Right lobe of liver (tissue), 4 donors: ENCODE measurements around the gene ING1.

Experiments used
- POLR2A ChIP-seq: fragments of 450-650 bp; IDR thresholded peaks from one replicate; pipeline ENCODE4 v1.6.1; 2017; ENCODE audit warnings: antibody characterized with exemption, mild to moderate bottlenecking
- TF ChIP-seq, protein P1 (sequence below), 4 donors: fragments of 200-600 bp in 3 of 4; fragments of 450-650 bp in 1 of 4; IDR thresholded peaks; one replicate each; pipeline versions ENCODE4 v1.5.1 to v1.8.0; 2016 to 2022; ENCODE audit warnings: antibody characterized with exemption in 4 of 4, mild to moderate bottlenecking in 2 of 4
- donor health status: DM: no; HTN: no; CAD: no.
- donor health status: DM: no; HTN: no; CAD: no.
- donor health status: DM: no; HTN: yes; CAD: no.

GRCh38 chr13:110746438-110746837 lies 32.9 kb downstream of the ING1 start:
- TF ChIP-seq, protein P1, sequence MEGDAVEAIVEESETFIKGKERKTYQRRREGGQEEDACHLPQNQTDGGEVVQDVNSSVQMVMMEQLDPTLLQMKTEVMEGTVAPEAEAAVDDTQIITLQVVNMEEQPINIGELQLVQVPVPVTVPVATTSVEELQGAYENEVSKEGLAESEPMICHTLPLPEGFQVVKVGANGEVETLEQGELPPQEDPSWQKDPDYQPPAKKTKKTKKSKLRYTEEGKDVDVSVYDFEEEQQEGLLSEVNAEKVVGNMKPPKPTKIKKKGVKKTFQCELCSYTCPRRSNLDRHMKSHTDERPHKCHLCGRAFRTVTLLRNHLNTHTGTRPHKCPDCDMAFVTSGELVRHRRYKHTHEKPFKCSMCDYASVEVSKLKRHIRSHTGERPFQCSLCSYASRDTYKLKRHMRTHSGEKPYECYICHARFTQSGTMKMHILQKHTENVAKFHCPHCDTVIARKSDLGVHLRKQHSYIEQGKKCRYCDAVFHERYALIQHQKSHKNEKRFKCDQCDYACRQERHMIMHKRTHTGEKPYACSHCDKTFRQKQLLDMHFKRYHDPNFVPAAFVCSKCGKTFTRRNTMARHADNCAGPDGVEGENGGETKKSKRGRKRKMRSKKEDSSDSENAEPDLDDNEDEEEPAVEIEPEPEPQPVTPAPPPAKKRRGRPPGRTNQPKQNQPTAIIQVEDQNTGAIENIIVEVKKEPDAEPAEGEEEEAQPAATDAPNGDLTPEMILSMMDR (IDR thresholded peaks at IDR 0.05), result no peak
- no peak for TF ChIP-seq POLR2A
